Adipocyte (in vitro differentiated cells): ENCODE data around the gene RELL2.

Experiments used
- DNase-seq: peaks from one replicate; pipeline ENCODE4 v3.0.0-alpha.2; 2015; ENCODE audit warnings: low read depth
- H3K27me3 ChIP-seq: replicated peaks from 2 replicates; pipeline ENCODE4 v1.7.0; 2013; ENCODE audit warnings: mild to moderate bottlenecking, low read length, moderate library complexity; ENCODE audit not compliant: control insufficient read depth, insufficient read depth
- H3K36me3 ChIP-seq: 2 replicates; pipeline ENCODE4 v1.7.0; 2013; ENCODE audit warnings: low read length, mild to moderate bottlenecking, moderate library complexity; ENCODE audit not compliant: control insufficient read depth, insufficient read depth, severe bottlenecking
- H3K4me1 ChIP-seq: 2 replicates; pipeline ENCODE4 v1.7.0; 2013; ENCODE audit warnings: mild to moderate bottlenecking, low read length, moderate library complexity; ENCODE audit not compliant: control insufficient read depth, insufficient read depth
- H3K4me3 ChIP-seq: 2 replicates; pipeline ENCODE4 v1.7.0; 2013; ENCODE audit warnings: mild to moderate bottlenecking, low read length, moderate library complexity
- H3K9ac ChIP-seq: 2 replicates; pipeline ENCODE4 v1.7.0; 2013; ENCODE audit warnings: mild to moderate bottlenecking, low read length, moderate library complexity
- H3K9me3 ChIP-seq: 2 replicates; pipeline ENCODE4 v1.7.0; 2013; ENCODE audit warnings: mild to moderate bottlenecking, low read length, moderate library complexity; ENCODE audit not compliant: control insufficient read depth

RELL2 gene

DNA sequence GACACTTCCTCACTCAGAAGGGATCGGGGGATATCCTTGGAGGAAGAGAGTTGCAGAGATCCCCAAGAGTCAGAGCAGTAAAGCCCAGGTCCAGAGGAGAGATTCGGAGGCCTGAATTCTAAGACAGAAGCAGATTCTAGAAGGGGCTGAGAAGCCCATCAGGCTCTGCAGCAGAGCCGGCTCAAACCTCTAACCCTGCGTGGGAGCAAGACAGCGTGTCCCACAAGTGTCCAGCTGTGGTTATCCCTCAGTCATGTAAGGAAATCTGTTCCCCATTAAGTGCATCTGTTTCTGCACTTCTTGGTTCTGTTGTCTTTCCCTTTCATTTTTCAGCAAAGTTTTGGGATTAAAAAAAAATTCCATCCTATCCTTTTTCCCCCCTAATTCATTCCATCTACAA is 13.2 kb upstream of the RELL2 start:
- no peak for DNase-seq
- peaks cover 15% of the 10 kb centered on the region for H3K4me1 ChIP-seq
- H3K4me3 ChIP-seq = no peak overlapping the region
- H3K27me3 ChIP-seq = no peaks in the 10 kb centered on the region
- H3K9ac ChIP-seq = no peak overlapping the region
- H3K36me3 ChIP-seq = peaks cover 82% of the 10 kb centered on the region
- H3K9me3 ChIP-seq = no peaks in the 10 kb centered on the region

DNA sequence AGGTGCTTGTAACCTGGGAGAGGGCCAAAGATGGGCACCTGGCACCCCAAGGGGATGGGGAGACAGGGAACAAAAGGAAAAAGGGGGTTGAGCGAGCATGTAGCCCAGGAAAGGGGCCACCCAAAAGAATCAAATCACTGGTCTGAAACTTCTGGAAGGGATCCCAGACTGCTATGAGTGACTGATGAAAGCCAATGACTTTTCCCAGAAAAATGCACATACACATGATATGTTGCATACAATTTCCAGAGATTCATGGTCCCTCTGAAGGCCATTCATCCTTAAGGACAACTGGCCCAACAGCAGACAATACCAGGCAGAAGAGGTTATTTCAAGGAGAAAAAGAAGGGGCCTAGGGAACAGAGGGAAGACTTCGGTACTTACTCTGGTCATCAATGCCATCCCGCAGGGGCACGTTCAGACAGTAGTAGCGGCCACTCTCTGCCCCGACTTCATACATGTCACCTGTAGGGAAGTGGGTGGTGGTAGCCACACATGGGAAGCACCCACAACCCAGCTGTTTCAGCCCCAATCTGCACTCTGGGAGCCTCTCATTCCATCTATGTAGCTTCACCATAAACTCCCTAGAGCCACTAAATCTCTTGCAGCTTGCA is 8.5 kb upstream of the RELL2 start:
- H3K36me3 ChIP-seq = peaks cover 71% of the 10 kb centered on the region

GRCh38 chr5:141630570-141631140 is 6.1 kb upstream of the RELL2 start:
- peaks cover 13% of the 10 kb centered on the region for H3K4me1 ChIP-seq
- no peak for DNase-seq
- no peaks in the 10 kb centered on the region for H3K27me3 ChIP-seq
- no peaks in the 10 kb centered on the region for H3K9me3 ChIP-seq
- no peak overlapping the region for H3K4me3 ChIP-seq
- H3K9ac ChIP-seq = no peak overlapping the region
- H3K36me3 ChIP-seq = peaks cover 50% of the 10 kb centered on the region

More for the DNA sequence above, 8.5 kb upstream of the RELL2 start:
- Histone ChIP-seq H3K4me3 (no peak overlapping the region), H3K9ac (no peak overlapping the region), H3K9me3 (no peaks in the 10 kb centered on the region), H3K4me1 (peaks cover 11% of the 10 kb centered on the region), H3K27me3 (no peaks in the 10 kb centered on the region)
- no peak for DNase-seq

GRCh38 chr5:141632650-141633049 is 4.1 kb upstream of the RELL2 start:
- H3K4me1 ChIP-seq = peaks cover 21% of the 10 kb centered on the region
- no peak overlapping the region for H3K4me3 ChIP-seq
- no peak for DNase-seq
- H3K36me3 ChIP-seq = peaks cover 34% of the 10 kb centered on the region
- H3K9me3 ChIP-seq = no peaks in the 10 kb centered on the region
- no peak overlapping the region for H3K9ac ChIP-seq
- H3K27me3 ChIP-seq = no peaks in the 10 kb centered on the region

DNA sequence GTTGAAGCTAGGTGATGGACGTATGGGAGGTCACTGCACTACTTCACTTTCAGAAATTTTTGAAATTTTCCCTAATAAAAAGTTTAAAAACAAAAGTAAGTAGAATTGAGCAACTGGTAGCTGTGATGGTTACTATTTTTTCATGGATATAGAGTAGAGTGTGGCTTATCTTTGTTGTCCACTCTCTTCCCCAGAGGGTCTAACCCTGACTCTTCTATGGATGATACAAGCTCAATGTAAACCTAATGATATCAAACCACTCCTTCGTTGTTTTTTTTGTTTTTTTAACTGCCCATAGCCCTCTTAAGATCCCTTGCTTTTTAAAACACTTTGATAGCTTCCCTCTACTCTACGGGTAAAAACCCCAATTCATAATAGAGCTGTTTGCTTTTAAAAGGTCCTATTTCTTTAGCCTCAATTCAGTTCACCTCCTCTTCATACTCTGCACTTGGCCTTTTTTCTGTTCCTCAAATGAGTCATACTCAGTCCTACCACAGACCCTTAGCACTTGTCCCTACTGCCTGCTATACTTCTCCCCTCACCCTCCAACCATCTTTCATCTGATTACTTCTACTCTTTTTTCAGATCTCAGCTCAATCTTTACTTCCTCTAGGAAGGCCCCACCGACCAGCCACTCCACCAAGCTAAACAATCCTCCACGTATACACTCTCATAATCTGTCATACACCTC is 2.8 kb upstream of the RELL2 start:
- no peak for DNase-seq
- no peaks in the 10 kb centered on the region for H3K9me3 ChIP-seq
- peaks cover 17% of the 10 kb centered on the region for H3K4me1 ChIP-seq
- H3K36me3 ChIP-seq = peaks cover 20% of the 10 kb centered on the region
- H3K4me3 ChIP-seq = no peak overlapping the region
- no peaks in the 10 kb centered on the region for H3K27me3 ChIP-seq
- no peak overlapping the region for H3K9ac ChIP-seq

- H3K36me3 ChIP-seq = peaks cover 13% of the 10 kb centered on the region
- no peak for DNase-seq
These were observed 2.1 kb upstream of the RELL2 start for GRCh38 chr5:141634720-141635119.

GRCh38 chr5:141635646-141636045 is 1.2 kb upstream of the RELL2 start:
- no peak for DNase-seq
- peaks cover 4% of the 10 kb centered on the region for H3K36me3 ChIP-seq
- peak overlapping the region; percentile 96 for H3K4me3 ChIP-seq
- no peaks in the 10 kb centered on the region for H3K27me3 ChIP-seq
- peaks cover 17% of the 10 kb centered on the region for H3K4me1 ChIP-seq
- peak overlapping the region; percentile 97 for H3K9ac ChIP-seq
- no peaks in the 10 kb centered on the region for H3K9me3 ChIP-seq

More at GRCh38 chr5:141634720-141635119, 2.1 kb upstream of the RELL2 start:
- Histone ChIP-seq H3K4me3 (no peak overlapping the region), H3K9ac (no peak overlapping the region), H3K9me3 (no peaks in the 10 kb centered on the region), H3K4me1 (peaks cover 17% of the 10 kb centered on the region), H3K27me3 (no peaks in the 10 kb centered on the region)

- Histone ChIP-seq H3K4me3 (peak overlapping the region; percentile 96), H3K36me3 (no peaks in the 10 kb centered on the region), H3K9me3 (no peaks in the 10 kb centered on the region), H3K27me3 (no peaks in the 10 kb centered on the region), H3K9ac (peak overlapping the region; percentile 97), H3K4me1 (peaks cover 17% of the 10 kb centered on the region)
- no peak for DNase-seq
These were observed 738 bp upstream of the RELL2 start for GRCh38 chr5:141636106-141636412.

DNA sequence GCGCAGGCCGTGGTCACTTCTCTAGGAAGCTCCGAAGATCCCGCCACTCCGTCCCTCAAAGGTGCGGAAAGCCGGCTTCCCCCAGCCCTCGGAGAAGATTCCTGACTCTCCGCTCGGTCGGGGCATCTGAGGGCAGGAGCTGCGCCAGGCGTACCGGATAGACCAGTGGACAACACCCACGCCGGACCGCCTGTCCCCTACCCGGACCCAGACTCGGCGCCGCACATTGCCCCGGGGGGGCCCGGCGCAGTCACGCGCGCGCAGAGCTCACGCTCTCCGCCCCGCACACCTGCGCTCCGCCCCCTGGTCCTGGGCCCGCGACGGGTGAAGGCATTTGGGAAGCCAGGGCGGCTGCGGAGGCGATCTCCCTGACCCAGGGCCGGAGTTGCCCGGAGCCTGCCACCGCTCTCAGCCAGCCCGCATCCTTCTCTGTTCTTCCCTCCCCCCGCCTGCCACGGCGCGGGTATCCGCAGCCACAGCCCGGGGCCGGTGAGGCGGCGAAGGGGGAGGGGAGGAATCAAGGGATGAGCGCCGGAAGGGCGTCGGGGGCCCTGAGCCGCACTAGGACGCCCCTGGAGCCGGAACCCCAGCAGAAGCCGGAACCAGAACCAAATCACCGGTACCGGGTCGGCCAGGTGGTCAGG is 448 bp downstream of the RELL2 start:
- no peaks in the 10 kb centered on the region for H3K27me3 ChIP-seq
- H3K9ac ChIP-seq = peak overlapping the region; percentile 79
- peaks cover 17% of the 10 kb centered on the region for H3K4me1 ChIP-seq
- peak; percentile 35 for DNase-seq
- peak overlapping the region; percentile 96 for H3K4me3 ChIP-seq
- no peaks in the 10 kb centered on the region for H3K36me3 ChIP-seq
- H3K9me3 ChIP-seq = no peaks in the 10 kb centered on the region

GRCh38 chr5:141637767-141638419 is 1.1 kb downstream of the RELL2 start:
- Histone ChIP-seq H3K4me3 (peak overlapping the region; percentile 96), H3K9ac (peak overlapping the region; percentile 79), H3K4me1 (peaks cover 17% of the 10 kb centered on the region), H3K36me3 (no peaks in the 10 kb centered on the region), H3K9me3 (no peaks in the 10 kb centered on the region), H3K27me3 (no peaks in the 10 kb centered on the region)
- peak; percentile 66 for DNase-seq

DNA sequence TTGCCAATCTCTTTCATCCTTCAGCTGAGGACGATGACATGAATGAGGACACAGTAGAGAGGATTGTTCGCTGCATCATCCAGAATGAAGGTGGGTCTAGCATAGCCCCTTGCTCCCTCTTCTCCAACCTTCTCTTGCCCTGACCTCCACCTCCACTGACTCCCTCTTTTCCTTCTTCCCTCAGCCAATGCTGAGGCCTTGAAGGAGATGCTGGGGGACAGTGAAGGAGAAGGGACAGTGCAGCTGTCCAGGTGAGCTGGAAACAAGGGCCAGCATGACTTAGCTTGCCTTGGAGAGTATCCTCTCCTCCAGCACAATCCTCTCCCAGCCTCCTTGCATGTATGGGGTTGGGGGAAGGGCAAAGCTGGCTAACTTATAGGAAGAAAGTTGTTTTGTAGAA is 2.0 kb downstream of the RELL2 start:
- H3K36me3 ChIP-seq = peaks cover 5% of the 10 kb centered on the region
- H3K4me1 ChIP-seq = peaks cover 17% of the 10 kb centered on the region
- no peak overlapping the region for H3K9ac ChIP-seq
- no peak for DNase-seq
- no peaks in the 10 kb centered on the region for H3K27me3 ChIP-seq
- H3K9me3 ChIP-seq = no peaks in the 10 kb centered on the region
- H3K4me3 ChIP-seq = no peak overlapping the region
